H9 (cell line): ENCODE results near the gene DARS1. TPM values are rescaled to one million over a fixed set of nuclear protein-coding genes. Genes with fewer than 3 reads are reported as not detected.

ENCODE experiments used
- DNase-seq: peaks from one replicate; pipeline ENCODE4 v3.0.0-alpha.2; 2017
- H2AFZ ChIP-seq: one replicate; pipeline ENCODE4 v1.6.1; 2013; ENCODE audit warnings: mild to moderate bottlenecking, low read length, control low read depth, moderate library complexity
- H2AK5ac ChIP-seq: 2 replicates; pipeline ENCODE4 v1.6.1; 2013; ENCODE audit warnings: low read length, control low read depth, mixed read lengths; ENCODE audit not compliant: insufficient read length
- H2BK120ac ChIP-seq: one replicate; pipeline ENCODE4 v1.6.1; 2013; ENCODE audit warnings: low read depth, mild to moderate bottlenecking, low read length, control low read depth, inconsistent platforms; ENCODE audit not compliant: poor library complexity, severe bottlenecking
- H2BK12ac ChIP-seq: 2 replicates; pipeline ENCODE4 v1.6.1; 2013; ENCODE audit warnings: low read length, control low read depth, mixed read lengths, low read depth; ENCODE audit not compliant: insufficient read length
- H2BK15ac ChIP-seq: 2 replicates; pipeline ENCODE4 v1.6.1; 2013; ENCODE audit warnings: low read depth, low read length, control low read depth
- H2BK20ac ChIP-seq: one replicate; pipeline ENCODE4 v1.6.1; 2013; ENCODE audit warnings: low read depth, mild to moderate bottlenecking, low read length, control low read depth, inconsistent platforms; ENCODE audit not compliant: poor library complexity, severe bottlenecking
- H2BK5ac ChIP-seq: 2 replicates; pipeline ENCODE4 v1.6.1; 2013; ENCODE audit warnings: low read length, control low read depth, mixed read lengths; ENCODE audit not compliant: insufficient read length
- H3K14ac ChIP-seq: 2 replicates; pipeline ENCODE4 v1.6.1; 2013; ENCODE audit warnings: low read length, control low read depth; ENCODE audit not compliant: insufficient read depth
- H3K18ac ChIP-seq: 2 replicates; pipeline ENCODE4 v1.6.1; 2013; ENCODE audit warnings: low read depth, mild to moderate bottlenecking, mixed read lengths, low read length, control low read depth; ENCODE audit not compliant: insufficient read length
- H3K23ac ChIP-seq: 2 replicates; pipeline ENCODE4 v1.6.1; 2013; ENCODE audit warnings: low read length, control low read depth, mixed read lengths, low read depth; ENCODE audit not compliant: insufficient read length
- H3K23me2 ChIP-seq: 2 replicates; pipeline ENCODE4 v1.6.1; 2013; ENCODE audit warnings: low read depth, mild to moderate bottlenecking, mixed read lengths, low read length, control low read depth; ENCODE audit not compliant: insufficient read length, poor library complexity, severe bottlenecking
- H3K27ac ChIP-seq: 2 replicates; pipeline ENCODE4 v1.5.1; 2013; ENCODE audit warnings: low read length, control low read depth, mixed read lengths, low read depth; ENCODE audit not compliant: insufficient read length
- H3K27me3 ChIP-seq: 2 replicates; pipeline ENCODE4 v1.6.1; 2013; ENCODE audit warnings: low read length, control low read depth, inconsistent platforms; ENCODE audit not compliant: insufficient read depth
- H3K4ac ChIP-seq: 2 replicates; pipeline ENCODE4 v1.6.1; 2013; ENCODE audit warnings: low read depth, mild to moderate bottlenecking, control low read depth, inconsistent platforms, low read length, moderate library complexity
- H3K4me1 ChIP-seq: 2 replicates; pipeline ENCODE4 v1.6.1; 2013; ENCODE audit warnings: low read length, control low read depth, inconsistent platforms; ENCODE audit not compliant: insufficient read depth
- H3K4me2 ChIP-seq: 2 replicates; pipeline ENCODE4 v1.6.1; 2013; ENCODE audit warnings: low read length, control low read depth, mixed read lengths; ENCODE audit not compliant: insufficient read length, insufficient read depth
- H3K56ac ChIP-seq: 2 replicates; pipeline ENCODE4 v1.6.1; 2013; ENCODE audit warnings: low read depth, mild to moderate bottlenecking, mixed read lengths, low read length, control low read depth; ENCODE audit not compliant: insufficient read length
- H3K79me1 ChIP-seq: 2 replicates; pipeline ENCODE4 v1.6.1; 2013; ENCODE audit warnings: low read depth, mild to moderate bottlenecking, moderate library complexity, low read length, control low read depth, inconsistent platforms; ENCODE audit not compliant: insufficient read depth, poor library complexity, severe bottlenecking
- H3K79me2 ChIP-seq: 2 replicates; pipeline ENCODE4 v1.6.1; 2013; ENCODE audit warnings: low read length, control low read depth, inconsistent platforms; ENCODE audit not compliant: insufficient read depth
- H3K9ac ChIP-seq: 2 replicates; pipeline ENCODE4 v1.6.1; 2013; ENCODE audit warnings: low read length, control low read depth, mixed read lengths; ENCODE audit not compliant: insufficient read length; ENCODE audit errors: extremely low read depth
- H3K9me3 ChIP-seq: one replicate; pipeline ENCODE4 v1.6.1; 2013; ENCODE audit warnings: low read depth, low read length, inconsistent platforms; ENCODE audit not compliant: control insufficient read depth
- H3T11ph ChIP-seq: one replicate; pipeline ENCODE4 v1.6.1; 2013; ENCODE audit warnings: mild to moderate bottlenecking, low read length, control low read depth, inconsistent platforms
- H4K20me1 ChIP-seq: one replicate; pipeline ENCODE4 v1.6.1; 2013; ENCODE audit not compliant: control insufficient read depth, insufficient read length, insufficient read depth
- H4K5ac ChIP-seq: 2 replicates; pipeline ENCODE4 v1.6.1; 2013; ENCODE audit warnings: low read depth, mild to moderate bottlenecking, mixed read lengths, low read length, control low read depth; ENCODE audit not compliant: insufficient read length
- H4K8ac ChIP-seq: replicated peaks from 2 replicates; pipeline ENCODE4 v1.6.1; 2013; ENCODE audit warnings: low read length, control low read depth, mixed read lengths, low read depth; ENCODE audit not compliant: insufficient read length
- H4K91ac ChIP-seq: 2 replicates; pipeline ENCODE4 v1.6.1; 2013; ENCODE audit warnings: low read depth, mild to moderate bottlenecking, moderate library complexity, mixed read lengths, low read length, control low read depth; ENCODE audit not compliant: insufficient read length
- H3K27ac Mint-ChIP-seq, 3 experiments: 2 replicates in 2 of 3; 3 replicates in 1 of 3; pipeline ENCODE4 v1.8.0; 2020 to 2021; ENCODE audit warnings: mixed read lengths in 3 of 3, mild to moderate bottlenecking in 1 of 3, moderate library complexity in 1 of 3
- H3K27me3 Mint-ChIP-seq: 2 replicates; pipeline ENCODE4 v1.8.0; 2021; ENCODE audit warnings: low read depth, mild to moderate bottlenecking, moderate library complexity, mixed read lengths
- H3K36me3 Mint-ChIP-seq, 3 experiments: 2 replicates in 2 of 3; 3 replicates in 1 of 3; pipeline ENCODE4 v1.8.0; 2020 to 2021; ENCODE audit warnings: low read depth in 3 of 3, mixed read lengths in 3 of 3; ENCODE audit not compliant: insufficient read depth in 1 of 3
- H3K4me1 Mint-ChIP-seq, 2 experiments: 2 replicates each; pipeline ENCODE4 v1.8.0; 2020; ENCODE audit warnings: mixed read lengths in 2 of 2
- H3K4me3 Mint-ChIP-seq, 2 experiments: 2 replicates in 1 of 2; 3 replicates in 1 of 2; pipeline ENCODE4 v1.8.0; 2020 to 2021; ENCODE audit warnings: mild to moderate bottlenecking in 2 of 2, mixed read lengths in 2 of 2, moderate library complexity in 1 of 2
- H3K9me3 Mint-ChIP-seq, 2 experiments: 2 replicates in 1 of 2; 3 replicates in 1 of 2; pipeline ENCODE4 v1.8.0; 2020; ENCODE audit warnings: mild to moderate bottlenecking in 2 of 2, mixed read lengths in 2 of 2, moderate library complexity in 1 of 2
- WGBS: extraction: QIAGEN DNeasy Blood & Tissue Kit; methylation state at CpG from one replicate; pipeline ENCODE4 v1.1.7; 2013; ENCODE audit warnings: missing lambda C conversion rate, low lambda C conversion rate, mixed read lengths; ENCODE audit not compliant: insufficient read length; ENCODE audit errors: extremely low coverage; 5-methylcytosine and 5-hydroxymethylcytosine counted together
- total RNA-seq: library from RNA; stranded (reverse); gene quantifications from 2 replicates; pipeline ENCODE4 v1.2.1, GENCODE V29; 2021
- TF ChIP-seq, protein P1 (sequence below): fragments of 200-600 bp; sonication (generic); conservative IDR thresholded peaks from 3 replicates; pipeline ENCODE4 v1.8.0; 2021; ENCODE audit warnings: antibody characterized with exemption, mild to moderate bottlenecking

Gene DARS1
- total RNA-seq, 1 experiment from 2014 or later: 117 TPM

DNA sequence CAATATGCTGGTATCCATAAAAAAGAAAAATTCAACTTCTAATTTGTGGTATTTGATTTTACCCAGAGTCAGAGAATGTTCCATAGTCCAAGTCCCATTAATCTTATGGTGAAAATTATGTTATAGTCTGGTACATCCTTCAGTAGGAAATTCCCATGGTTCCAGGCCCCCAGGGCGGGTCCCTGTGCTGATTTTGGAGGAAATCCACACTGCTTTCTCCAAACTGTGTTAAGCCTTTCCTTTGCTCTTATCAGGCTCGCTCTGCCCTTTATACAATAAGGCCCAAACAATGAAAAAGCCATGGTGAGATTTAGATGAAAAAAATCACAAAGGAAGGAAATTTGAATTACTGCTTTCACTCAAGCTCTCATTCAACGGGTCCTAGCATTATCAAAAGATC lies 46.8 kb upstream of the DARS1 start:
- Histone ChIP-seq H2BK5ac (no peak overlapping the region), H4K8ac (no peak overlapping the region), H3K4ac (no peak overlapping the region), H2BK15ac (no peak overlapping the region), H4K91ac (no peak overlapping the region), H4K20me1 (no peaks in the 10 kb centered on the region), H3K23ac (no peak overlapping the region), H2BK12ac (no peak overlapping the region), H3K23me2 (no peaks in the 10 kb centered on the region), H3K9me3 (no peaks in the 10 kb centered on the region), H3K9ac (no peak overlapping the region), H3K79me1 (no peaks in the 10 kb centered on the region), H3K4me2 (no peak overlapping the region), H2AK5ac (no peak overlapping the region), H3K18ac (no peak overlapping the region), H3K27ac (no peak overlapping the region), H3K14ac (no peak overlapping the region), H3K4me1 (no peaks in the 10 kb centered on the region; the same call in 1 of the 2 replicates), H4K5ac (no peak overlapping the region), H3K79me2 (no peaks in the 10 kb centered on the region), H3K27me3 (no peaks in the 10 kb centered on the region), H2AFZ (no peak overlapping the region), H2BK120ac (no peak overlapping the region), H3K56ac (no peak overlapping the region), H2BK20ac (no peak overlapping the region), H3T11ph (no peak overlapping the region)
- no peak overlapping the region for H3K27ac Mint-ChIP-seq
- H3K4me1 Mint-ChIP-seq: peaks cover 5% of the 10 kb centered on the region in 2 experiments
- TF ChIP-seq, protein P1, sequence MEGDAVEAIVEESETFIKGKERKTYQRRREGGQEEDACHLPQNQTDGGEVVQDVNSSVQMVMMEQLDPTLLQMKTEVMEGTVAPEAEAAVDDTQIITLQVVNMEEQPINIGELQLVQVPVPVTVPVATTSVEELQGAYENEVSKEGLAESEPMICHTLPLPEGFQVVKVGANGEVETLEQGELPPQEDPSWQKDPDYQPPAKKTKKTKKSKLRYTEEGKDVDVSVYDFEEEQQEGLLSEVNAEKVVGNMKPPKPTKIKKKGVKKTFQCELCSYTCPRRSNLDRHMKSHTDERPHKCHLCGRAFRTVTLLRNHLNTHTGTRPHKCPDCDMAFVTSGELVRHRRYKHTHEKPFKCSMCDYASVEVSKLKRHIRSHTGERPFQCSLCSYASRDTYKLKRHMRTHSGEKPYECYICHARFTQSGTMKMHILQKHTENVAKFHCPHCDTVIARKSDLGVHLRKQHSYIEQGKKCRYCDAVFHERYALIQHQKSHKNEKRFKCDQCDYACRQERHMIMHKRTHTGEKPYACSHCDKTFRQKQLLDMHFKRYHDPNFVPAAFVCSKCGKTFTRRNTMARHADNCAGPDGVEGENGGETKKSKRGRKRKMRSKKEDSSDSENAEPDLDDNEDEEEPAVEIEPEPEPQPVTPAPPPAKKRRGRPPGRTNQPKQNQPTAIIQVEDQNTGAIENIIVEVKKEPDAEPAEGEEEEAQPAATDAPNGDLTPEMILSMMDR: no peak
- no peak for DNase-seq
- peaks cover 2% of the 10 kb centered on the region for H3K27me3 Mint-ChIP-seq
- WGBS: no CpG with 5 or more reads among the region's 3 CpGs
- no peak overlapping the region for H3K4me3 Mint-ChIP-seq
- no peaks in the 10 kb centered on the region for H3K9me3 Mint-ChIP-seq
- no peaks in the 10 kb centered on the region for H3K36me3 Mint-ChIP-seq
